Activated CD4-positive, CD25-positive, alpha-beta regulatory T cell treated with anti-CD3 and anti-CD28 coated beads, Interleukin-2, amount 50 U/mL, for 24 hours (primary cell): ENCODE data around the gene GRIN2C.

Source experiments
- ATAC-seq, 2 donors: fragments of 150-1000 bp; cut with Tn5 transposase; one replicate each; pipeline ENCODE4 v1.10.0; 2021; ENCODE audit warnings: mild to moderate bottlenecking in 1 of 2, moderate library complexity in 1 of 2

The GRIN2C gene

GRCh38 chr17:74863420-74864296 lies 4.0 kb upstream of the GRIN2C start:
- no peak for ATAC-seq

- ATAC-seq, result no peak
Measured at GRCh38 chr17:74862919-74863318, 3.2 kb upstream of the GRIN2C start.

GRCh38 chr17:74862108-74862901 lies 2.6 kb upstream of the GRIN2C start:
- ATAC-seq, result peak; percentile 54 to 70

GRCh38 chr17:74861662-74862107 lies 2.0 kb upstream of the GRIN2C start:
- no peak for ATAC-seq

- no peak for ATAC-seq
Measured at GRCh38 chr17:74860872-74861661, 1.4 kb upstream of the GRIN2C start.

- no peak for ATAC-seq
Measured at GRCh38 chr17:74860229-74860871, 665 bp upstream of the GRIN2C start.

- ATAC-seq, result no peak
Measured at GRCh38 chr17:74858672-74859458, 820 bp downstream of the GRIN2C start.

- ATAC-seq, result no peak
Measured at GRCh38 chr17:74857191-74857590, 2.5 kb downstream of the GRIN2C start.

- ATAC-seq, result no peak
Measured at GRCh38 chr17:74856112-74856511, 3.6 kb downstream of the GRIN2C start.

GRCh38 chr17:74855323-74855722 lies 4.4 kb downstream of the GRIN2C start:
- ATAC-seq, result no peak

- no peak for ATAC-seq
Measured at GRCh38 chr17:74854792-74855191, 4.9 kb downstream of the GRIN2C start.

- ATAC-seq, result no peak
Measured at GRCh38 chr17:74853669-74854068, 6.0 kb downstream of the GRIN2C start.

GRCh38 chr17:74853048-74853397 lies 6.7 kb downstream of the GRIN2C start:
- no peak for ATAC-seq

GRCh38 chr17:74852237-74853047 lies 7.2 kb downstream of the GRIN2C start:
- ATAC-seq, result peak; percentile 77 to 78

GRCh38 chr17:74851612-74852236 lies 8.0 kb downstream of the GRIN2C start:
- ATAC-seq, result no peak

GRCh38 chr17:74850914-74851313 lies 8.8 kb downstream of the GRIN2C start:
- no peak for ATAC-seq

GRCh38 chr17:74850310-74850709 lies 9.4 kb downstream of the GRIN2C start:
- no peak for ATAC-seq

GRCh38 chr17:74848656-74849399 lies 10.9 kb downstream of the GRIN2C start:
- no peak for ATAC-seq

- no peak for ATAC-seq
Measured at GRCh38 chr17:74846621-74847020, 13.1 kb downstream of the GRIN2C start.

GRCh38 chr17:74843352-74843627 lies 16.4 kb downstream of the GRIN2C start:
- ATAC-seq, result no peak
